VCaP (cell line): ENCODE results near the gene ZNF865.

Experiments used
- H3K27ac ChIP-seq: fragments of 450-650 bp; 2 replicates; pipeline ENCODE4 v1.5.1; 2017
- TF ChIP-seq, protein P1 (sequence below): fragments of 450-650 bp; conservative IDR thresholded peaks from 2 replicates; pipeline ENCODE4 v1.5.1; 2017; ENCODE audit warnings: mild to moderate bottlenecking, moderate library complexity

Gene ZNF865

DNA sequence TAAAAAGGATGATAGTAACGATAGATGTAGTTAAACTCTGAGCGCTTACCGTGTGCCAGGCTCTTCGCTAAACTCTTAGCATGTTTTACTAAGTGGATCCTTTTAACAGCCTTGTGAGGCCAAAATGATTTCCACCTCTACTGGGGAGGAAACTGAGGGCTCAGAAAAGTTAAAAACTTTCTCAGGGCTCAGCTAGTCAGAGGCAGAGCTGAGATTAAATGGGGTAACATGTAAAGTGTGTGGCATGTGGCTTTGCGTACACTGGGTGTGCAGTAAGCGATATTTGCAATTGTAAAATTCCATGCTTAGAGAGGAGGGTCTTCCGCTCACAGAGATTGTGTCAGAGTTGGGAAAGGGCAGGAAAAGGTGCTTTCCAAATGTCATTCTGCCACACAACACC lies 51.1 kb downstream of the ZNF865 start:
- H3K27ac ChIP-seq, result peak overlapping the region; percentile 100

DNA sequence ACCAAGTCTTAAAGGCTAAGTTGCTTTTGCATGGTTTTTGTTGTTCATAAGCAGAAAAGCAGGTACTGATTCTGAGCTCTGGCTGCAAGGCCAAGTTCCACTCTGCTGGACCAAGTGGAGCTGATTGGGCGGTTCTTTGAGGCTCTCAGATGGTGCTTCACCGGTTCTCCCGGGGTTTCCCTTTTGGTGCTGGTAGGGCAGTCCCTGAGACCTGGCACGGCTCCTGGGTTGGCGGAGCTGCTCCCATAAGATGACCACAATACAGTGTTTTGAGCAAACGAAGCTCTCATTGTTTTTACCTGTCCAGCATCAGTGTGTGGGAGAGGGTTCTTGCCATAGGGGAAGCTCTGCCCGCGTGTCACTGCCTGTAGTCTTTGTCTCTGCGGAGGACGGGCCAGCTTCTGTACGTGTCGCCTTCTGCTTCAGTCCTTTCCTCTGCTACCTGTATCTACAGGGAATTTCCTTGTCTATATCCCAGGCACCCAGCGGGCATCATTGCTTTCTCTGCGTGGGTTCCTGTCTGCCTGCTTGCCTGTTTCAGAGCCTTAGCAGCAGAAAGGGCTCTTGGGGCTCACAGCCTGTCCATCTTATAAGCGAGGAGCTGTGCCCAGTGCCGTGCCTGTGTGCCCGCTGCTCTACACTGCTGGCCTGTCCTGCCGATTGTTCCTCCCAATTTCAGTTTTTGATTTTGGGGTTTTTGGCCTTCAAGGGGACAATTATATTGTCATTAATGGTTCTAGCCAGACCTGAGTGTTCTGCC lies 51.7 kb downstream of the ZNF865 start:
- peak overlapping the region; percentile 100 for H3K27ac ChIP-seq
- TF ChIP-seq, protein P1, sequence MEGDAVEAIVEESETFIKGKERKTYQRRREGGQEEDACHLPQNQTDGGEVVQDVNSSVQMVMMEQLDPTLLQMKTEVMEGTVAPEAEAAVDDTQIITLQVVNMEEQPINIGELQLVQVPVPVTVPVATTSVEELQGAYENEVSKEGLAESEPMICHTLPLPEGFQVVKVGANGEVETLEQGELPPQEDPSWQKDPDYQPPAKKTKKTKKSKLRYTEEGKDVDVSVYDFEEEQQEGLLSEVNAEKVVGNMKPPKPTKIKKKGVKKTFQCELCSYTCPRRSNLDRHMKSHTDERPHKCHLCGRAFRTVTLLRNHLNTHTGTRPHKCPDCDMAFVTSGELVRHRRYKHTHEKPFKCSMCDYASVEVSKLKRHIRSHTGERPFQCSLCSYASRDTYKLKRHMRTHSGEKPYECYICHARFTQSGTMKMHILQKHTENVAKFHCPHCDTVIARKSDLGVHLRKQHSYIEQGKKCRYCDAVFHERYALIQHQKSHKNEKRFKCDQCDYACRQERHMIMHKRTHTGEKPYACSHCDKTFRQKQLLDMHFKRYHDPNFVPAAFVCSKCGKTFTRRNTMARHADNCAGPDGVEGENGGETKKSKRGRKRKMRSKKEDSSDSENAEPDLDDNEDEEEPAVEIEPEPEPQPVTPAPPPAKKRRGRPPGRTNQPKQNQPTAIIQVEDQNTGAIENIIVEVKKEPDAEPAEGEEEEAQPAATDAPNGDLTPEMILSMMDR, result no peak

More for the DNA sequence above, 51.1 kb downstream of the ZNF865 start:
- TF ChIP-seq, protein P1, result no peak

DNA sequence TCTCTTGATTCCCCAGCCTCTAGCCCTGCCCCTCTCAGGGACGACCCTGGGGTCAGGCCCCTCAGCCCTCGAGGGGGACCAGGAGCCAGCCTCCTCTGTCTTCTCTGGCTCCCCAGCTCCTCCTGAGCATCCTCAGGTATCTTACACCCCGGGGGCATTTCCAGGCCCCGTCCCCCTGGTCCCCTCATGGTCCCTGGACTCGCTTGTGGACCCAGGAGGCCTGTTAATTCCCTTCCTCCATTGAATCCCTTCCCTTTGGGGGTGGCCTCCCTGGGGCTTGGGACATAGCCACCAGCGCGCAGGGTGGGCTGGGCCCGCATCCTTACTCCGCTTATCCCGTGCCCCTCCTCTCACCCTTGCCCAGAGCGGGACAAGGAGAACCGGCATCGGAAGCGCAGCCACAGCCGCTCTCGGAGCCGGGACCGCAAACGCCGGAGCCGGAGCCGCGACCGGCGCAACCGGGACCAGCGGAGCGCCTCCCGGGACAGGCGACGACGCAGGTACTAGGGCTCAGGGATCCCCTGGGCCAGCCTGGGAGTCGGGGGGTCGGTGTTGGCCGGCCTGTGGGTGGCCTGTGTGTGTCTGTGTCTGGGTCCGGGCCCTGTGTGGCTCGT lies 53.5 kb downstream of the ZNF865 start:
- TF ChIP-seq, protein P1, result no peak
- H3K27ac ChIP-seq, result peak overlapping the region; percentile 100; the same call in 1 of the 2 replicates

DNA sequence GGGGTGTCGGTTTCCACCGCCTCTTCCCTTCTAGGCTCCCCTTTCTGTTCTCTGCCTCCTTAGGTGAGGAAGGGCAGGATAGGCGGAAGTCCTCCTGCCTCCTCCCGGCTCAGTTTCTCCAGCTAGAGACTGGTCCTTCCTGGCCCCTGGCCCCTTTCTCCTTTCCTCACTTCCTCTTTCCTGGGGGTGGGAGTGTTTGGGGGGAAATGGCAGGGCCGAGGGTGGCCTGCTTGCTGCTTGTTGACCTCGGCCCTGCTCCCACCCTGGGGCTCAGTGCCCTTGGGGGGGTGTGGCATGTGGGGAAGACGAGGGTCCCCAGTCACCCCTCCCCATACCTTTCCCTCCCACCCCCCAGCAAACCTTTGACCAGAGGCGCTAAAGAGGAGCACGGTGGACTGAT lies 54.4 kb downstream of the ZNF865 start:
- TF ChIP-seq, protein P1, result no peak
- peak overlapping the region; percentile 100; the same call in 1 of the 2 replicates for H3K27ac ChIP-seq

DNA sequence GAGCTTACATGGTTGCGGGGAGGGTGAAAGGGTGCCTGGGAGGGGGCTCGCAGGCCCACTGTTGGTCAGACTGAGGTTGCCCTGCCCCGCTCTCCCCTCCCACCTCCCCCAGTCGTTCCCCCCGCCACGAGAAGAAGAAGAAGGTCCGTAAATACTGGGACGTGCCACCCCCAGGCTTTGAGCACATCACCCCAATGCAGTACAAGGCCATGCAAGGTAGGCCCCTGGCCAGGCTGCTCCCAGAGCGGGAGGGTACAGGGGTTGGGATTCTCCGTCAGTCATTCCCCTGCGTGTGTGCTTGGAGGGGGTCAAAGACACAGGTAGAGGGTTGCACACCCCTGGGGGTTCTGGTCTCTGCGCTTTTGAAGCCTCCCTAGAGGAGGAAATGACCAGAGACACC lies 55.0 kb downstream of the ZNF865 start:
- TF ChIP-seq, protein P1, result no peak

DNA sequence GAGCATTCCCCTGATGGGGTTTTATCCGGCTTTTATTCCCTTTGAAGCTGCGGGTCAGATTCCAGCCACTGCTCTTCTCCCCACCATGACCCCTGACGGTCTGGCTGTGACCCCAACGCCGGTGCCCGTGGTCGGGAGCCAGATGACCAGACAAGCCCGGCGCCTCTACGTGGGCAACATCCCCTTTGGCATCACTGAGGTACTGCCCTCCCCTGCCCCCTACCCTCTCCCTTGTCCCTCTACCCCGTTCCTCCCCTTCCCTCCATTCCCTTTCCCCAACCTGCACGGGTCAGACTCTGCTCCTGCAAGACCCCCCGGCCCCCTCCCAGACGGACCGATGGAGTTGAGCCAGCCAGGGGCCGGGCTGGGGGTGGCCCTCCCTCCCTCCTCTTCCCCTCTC lies 55.5 kb downstream of the ZNF865 start:
- no peak overlapping the region for H3K27ac ChIP-seq

More for the DNA sequence above, 55.0 kb downstream of the ZNF865 start:
- no peak overlapping the region for H3K27ac ChIP-seq

DNA sequence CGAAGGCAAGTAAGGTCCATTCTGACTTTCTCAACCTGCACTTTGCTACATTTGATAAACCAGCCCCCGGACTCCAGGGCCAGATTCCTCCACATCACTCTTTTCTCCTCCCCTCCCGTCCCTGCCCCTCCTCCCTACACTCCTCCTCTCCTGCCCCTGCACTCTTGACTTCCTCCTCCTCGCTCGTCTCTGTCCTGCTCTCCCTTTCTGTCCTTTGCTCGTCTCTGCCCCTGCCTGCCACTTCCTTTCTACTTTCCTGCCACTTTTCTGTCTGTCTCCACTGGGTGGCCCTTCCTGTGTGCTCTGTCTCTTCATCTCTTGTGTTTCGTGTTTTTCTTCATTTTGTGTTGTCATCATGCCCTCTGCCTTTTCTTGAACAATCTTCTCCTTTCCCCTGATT lies 56.4 kb downstream of the ZNF865 start:
- TF ChIP-seq, protein P1, result no peak
- H3K27ac ChIP-seq, result no peak overlapping the region

More for the DNA sequence above, 55.5 kb downstream of the ZNF865 start:
- TF ChIP-seq, protein P1, result no peak
